SU-DHL-6 (cell line): ENCODE data around the gene CSF2.

ENCODE experiments used
- CTCF ChIP-seq: fragments of 200-600 bp; sonication (generic); IDR thresholded peaks from one replicate; pipeline ENCODE4 v1.5.1; 2017; ENCODE audit warnings: antibody characterized with exemption, mild to moderate bottlenecking, low read length, moderate library complexity; ENCODE audit not compliant: insufficient read depth, poor library complexity, severe bottlenecking
- EZH2phosphoT487 ChIP-seq: fragments of 200-600 bp; sonication (generic), shearing (Covaris generic); conservative IDR thresholded peaks from 2 replicates; pipeline ENCODE4 v1.6.1; 2018; ENCODE audit warnings: mild to moderate bottlenecking, antibody characterized with exemption, low read length, moderate library complexity, mixed read lengths

GRCh38 chr5:132053483-132053882, 20.1 kb upstream of the CSF2 start:
- TF ChIP-seq CTCF = no peak
- no peak for TF ChIP-seq EZH2phosphoT487
